Activated CD4-positive, alpha-beta T cell treated with anti-CD3 and anti-CD28 coated beads, Interleukin-2, Interleukin-4, amounts not matched to agents 100 ng/mL and 50 ng/mL, durations not matched to agents 16 hours and 8 hours (primary cell): Measurements from ENCODE around the gene DIO3.
A peak's percentile ranks its signal among the peaks of the same experiment; 100 is the strongest.

Source experiments
- DNase-seq: peaks from one replicate; pipeline ENCODE4 v3.0.0-alpha.2; 2020; ENCODE audit warnings: low spot score

DIO3 gene

GRCh38 chr14:101583715-101584054 is 22.4 kb downstream of the DIO3 start:
- DNase-seq = no peak

- DNase-seq = no peak
Observed at GRCh38 chr14:101584055-101584859, 23.0 kb downstream of the DIO3 start.

GRCh38 chr14:101585211-101585610 is 23.9 kb downstream of the DIO3 start:
- DNase-seq = no peak

DNA sequence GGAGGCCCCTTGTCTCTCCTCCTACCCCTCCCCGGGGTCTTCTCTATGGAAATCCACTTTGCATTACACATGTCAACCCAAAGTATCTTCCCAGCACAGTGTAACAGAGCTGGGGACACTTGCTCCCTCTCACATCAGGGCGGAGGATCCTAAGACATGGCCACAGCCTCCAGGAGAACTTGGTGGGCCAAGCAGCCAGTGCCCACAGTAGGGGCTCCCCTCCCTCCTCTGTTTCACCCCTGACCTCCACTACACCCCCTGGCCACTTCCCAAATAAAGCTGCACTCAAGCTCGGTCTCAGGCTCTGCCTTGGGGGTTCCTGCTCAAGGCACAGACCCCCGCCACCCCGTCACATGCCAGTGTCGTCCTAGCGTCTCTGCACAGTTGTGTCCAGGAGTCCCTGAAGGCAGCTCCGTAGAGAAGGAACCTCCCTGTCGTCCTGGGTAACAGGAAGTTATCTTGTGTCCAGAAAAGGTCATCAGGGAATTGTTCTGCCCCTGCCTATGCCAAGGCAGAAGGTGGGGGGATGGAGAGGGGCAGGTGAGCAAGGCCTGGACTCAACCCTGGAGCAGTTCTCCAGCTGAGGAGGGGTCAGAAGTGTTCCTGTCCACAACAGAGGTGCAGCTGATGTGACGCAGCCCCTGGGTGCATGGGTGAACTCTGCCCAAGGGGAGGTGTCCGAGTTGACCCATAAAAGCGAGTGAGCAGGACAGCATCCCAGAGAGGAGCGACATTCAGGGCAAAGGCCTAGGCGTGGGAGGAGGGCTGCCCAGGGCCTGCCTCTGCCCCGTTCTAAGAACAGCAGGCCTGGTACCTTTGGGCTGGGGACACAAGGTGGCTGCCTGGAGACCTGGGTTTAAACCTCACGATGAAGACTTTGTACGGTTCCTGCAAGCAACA is 25.5 kb downstream of the DIO3 start:
- DNase-seq = no peak

- DNase-seq = no peak
Observed at GRCh38 chr14:101587441-101587911, 26.2 kb downstream of the DIO3 start.

DNA sequence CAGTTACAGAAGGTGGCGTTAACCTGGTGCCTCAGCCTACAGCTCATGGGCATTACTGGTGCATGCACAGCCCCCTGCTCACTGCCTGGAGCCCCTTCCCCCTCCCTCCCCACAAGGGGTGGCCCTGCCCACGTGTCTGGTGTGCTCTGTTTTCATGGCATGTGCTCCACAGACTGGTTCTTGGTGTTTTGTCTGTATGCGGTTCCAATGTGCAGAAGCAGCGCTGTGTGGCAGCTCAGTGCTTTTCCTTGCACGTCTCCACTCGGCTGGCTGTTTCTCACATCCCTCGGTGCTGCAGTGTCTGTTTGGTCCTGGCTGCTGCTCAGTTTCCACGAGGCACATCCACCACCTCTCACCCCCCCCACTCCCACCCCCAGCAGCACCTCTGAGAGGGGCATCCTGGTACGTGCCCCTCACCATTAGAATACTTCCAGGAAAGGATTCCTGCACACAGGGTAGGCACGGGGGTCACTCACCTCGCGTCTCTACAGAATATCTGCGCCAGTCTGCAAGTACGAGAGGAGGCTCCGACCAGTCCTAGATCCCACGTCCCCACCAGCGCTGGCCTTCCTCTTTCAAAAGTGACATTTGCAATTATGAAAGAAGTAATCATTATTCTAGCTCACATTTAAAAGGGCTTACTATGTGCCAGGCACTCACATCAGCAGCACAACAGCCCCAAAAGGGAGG is 27.1 kb downstream of the DIO3 start:
- DNase-seq = no peak

GRCh38 chr14:101588990-101589389 is 27.7 kb downstream of the DIO3 start:
- DNase-seq = no peak

- no peak for DNase-seq
Observed at GRCh38 chr14:101589486-101590015, 28.3 kb downstream of the DIO3 start.

GRCh38 chr14:101590062-101590461 is 28.8 kb downstream of the DIO3 start:
- no peak for DNase-seq

GRCh38 chr14:101590616-101591015 is 29.3 kb downstream of the DIO3 start:
- no peak for DNase-seq

DNA sequence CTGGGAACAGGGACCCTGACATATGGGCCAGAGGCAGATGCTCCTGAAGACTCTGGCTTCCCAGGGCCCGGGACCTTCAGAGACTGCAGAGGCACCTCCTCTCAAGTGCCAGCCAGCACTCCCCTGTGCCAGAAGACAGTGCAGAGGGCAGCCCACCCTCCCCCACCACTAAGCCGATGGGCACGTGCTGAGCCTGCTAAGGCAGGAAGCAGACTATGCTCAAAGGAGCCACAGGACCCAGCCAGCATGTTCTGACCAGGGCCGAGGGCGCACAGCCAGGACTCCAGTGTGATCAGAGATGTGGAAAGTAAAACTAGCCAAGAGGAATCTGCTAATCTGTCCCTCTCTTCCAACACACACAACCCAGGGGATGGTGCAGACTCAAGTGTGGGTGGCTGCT is 29.8 kb downstream of the DIO3 start:
- DNase-seq = no peak

DNA sequence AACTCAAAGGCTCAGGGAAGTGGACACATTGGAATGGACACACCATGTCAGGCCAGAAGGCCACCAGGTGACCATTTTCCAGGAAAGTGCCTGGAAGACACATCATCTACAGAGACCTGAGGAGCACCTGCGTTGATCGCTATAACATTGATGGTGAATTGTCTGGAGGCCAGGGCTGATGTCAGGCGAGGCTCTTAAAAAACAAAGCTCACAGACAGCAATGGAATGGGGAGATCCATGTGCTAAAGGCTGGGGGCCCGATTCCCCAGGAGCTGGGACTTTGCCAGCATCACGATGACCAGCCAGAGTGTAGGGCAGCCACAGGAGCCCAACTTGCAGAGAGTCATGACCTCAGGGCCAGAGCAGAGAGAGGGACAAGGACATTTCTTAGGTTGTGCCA is 30.3 kb downstream of the DIO3 start:
- no peak for DNase-seq

GRCh38 chr14:101593411-101594238 is 32.3 kb downstream of the DIO3 start:
- no peak for DNase-seq

GRCh38 chr14:101594511-101595148 is 33.3 kb downstream of the DIO3 start:
- no peak for DNase-seq

- no peak for DNase-seq
Observed at GRCh38 chr14:101595349-101595748, 34.1 kb downstream of the DIO3 start.

DNA sequence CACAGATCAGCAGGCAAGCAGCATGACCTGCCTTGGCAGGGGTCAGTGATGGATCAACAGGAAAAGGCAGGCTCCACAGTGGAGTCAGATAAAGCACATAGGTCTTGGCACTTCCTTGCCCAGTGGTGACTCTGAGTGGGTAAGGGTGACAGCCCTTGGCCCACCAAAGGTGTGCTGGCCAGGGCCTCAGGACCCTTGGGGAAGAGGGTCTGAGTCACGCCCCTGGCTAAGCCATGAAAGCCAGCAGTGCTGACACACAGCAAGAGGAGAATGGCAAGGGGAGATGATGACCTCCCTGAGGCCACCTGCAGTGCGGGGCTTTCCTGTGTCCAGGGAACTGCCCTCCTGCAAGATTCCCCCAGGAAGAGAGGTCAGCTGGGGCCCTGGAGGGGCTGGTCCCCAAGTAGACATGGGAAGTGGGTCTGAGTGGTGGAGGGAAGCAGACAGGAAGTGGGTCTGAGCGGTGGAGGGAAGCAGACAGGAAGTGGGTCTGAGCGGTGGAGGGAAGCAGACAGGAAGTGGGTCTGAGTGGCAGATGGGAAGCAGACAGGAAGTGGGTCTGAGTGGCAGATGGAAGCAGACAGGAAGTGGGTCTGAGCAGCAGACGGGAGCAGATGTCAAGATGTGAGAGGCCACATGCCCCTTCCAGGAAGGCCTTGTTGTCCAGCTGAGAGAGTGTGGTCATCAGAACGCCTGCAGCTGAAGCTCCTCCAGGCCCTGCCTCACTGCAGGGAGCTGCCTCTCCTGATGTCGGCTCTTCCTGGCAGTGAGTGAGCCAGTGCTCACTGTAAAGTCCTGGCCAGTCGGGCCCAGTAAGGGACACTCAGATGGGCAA is 34.8 kb downstream of the DIO3 start:
- peak; percentile 47 for DNase-seq

GRCh38 chr14:101596742-101597141 is 35.4 kb downstream of the DIO3 start:
- no peak for DNase-seq

- DNase-seq = no peak
Observed at GRCh38 chr14:101598159-101598558, 36.9 kb downstream of the DIO3 start.

- no peak for DNase-seq
Observed at GRCh38 chr14:101598571-101599233, 37.4 kb downstream of the DIO3 start.
